ENCODE data around the gene MTRF1.

GRCh38 chr13:41186481-41186880, 76.9 kb downstream of the MTRF1 start:
- TF ChIP-seq MYNN (tag by site-specific recombination; IDR thresholded peaks at IDR 0.05; ENCODE audit: borderline replicate concordance) (no peak), CTCF (tag by site-specific recombination; IDR thresholded peaks at IDR 0.05) (no peak), KLF10 (tag by site-specific recombination; IDR thresholded peaks at IDR 0.05) (no peak), ZNF302 (tag by site-specific recombination; IDR thresholded peaks at IDR 0.05; ENCODE audit: low read depth) (no peak), YY1 (tag by site-specific recombination; IDR thresholded peaks at IDR 0.05) (no peak), ZNF146 (tag by site-specific recombination; IDR thresholded peaks at IDR 0.05) (no peak), ZBTB26 (tag by site-specific recombination; optimal IDR thresholded peaks at IDR 0.05) (no peak), KLF16 (tag by site-specific recombination; IDR thresholded peaks at IDR 0.05) (no peak), ZNF398 (tag by site-specific recombination; IDR thresholded peaks at IDR 0.05) (no peak), ZNF274 (IDR thresholded peaks at IDR 0.05; ENCODE audit: low read length) (no peak), ZNF274 (tag by site-specific recombination; IDR thresholded peaks at IDR 0.05; ENCODE audit: borderline replicate concordance) (no peak)

Measured in HEK293 (cell line).